KMS-11 (cell line): Measurements from ENCODE around the gene ZNF777.

Source experiments
- H2AFZ ChIP-seq: fragments of 200-600 bp; sonication (generic); 2 replicates; pipeline ENCODE4 v1.6.1; 2016; ENCODE audit warnings: antibody characterized with exemption, mixed run types, low read depth
- H3K27ac ChIP-seq: fragments of 200-600 bp; sonication (generic); 2 replicates; pipeline ENCODE4 v1.6.1; 2016; ENCODE audit warnings: mild to moderate bottlenecking, mixed run types
- H3K27me3 ChIP-seq: fragments of 200-600 bp; sonication (generic); 2 replicates; pipeline ENCODE4 v1.6.1; 2017; ENCODE audit warnings: mild to moderate bottlenecking, low read depth, mixed run types, moderate library complexity; ENCODE audit not compliant: insufficient read depth
- H3K36me3 ChIP-seq: fragments of 200-600 bp; sonication (generic); 2 replicates; pipeline ENCODE4 v1.6.1; 2017; ENCODE audit warnings: mild to moderate bottlenecking, mixed run types; ENCODE audit not compliant: insufficient read depth
- H3K4me1 ChIP-seq: fragments of 200-600 bp; sonication (generic); 2 replicates; pipeline ENCODE4 v1.6.1; 2016; ENCODE audit warnings: mild to moderate bottlenecking, low read depth, mixed run types; ENCODE audit not compliant: poor library complexity, severe bottlenecking
- H3K4me2 ChIP-seq: fragments of 200-600 bp; sonication (generic); 2 replicates; pipeline ENCODE4 v1.7.0; 2016; ENCODE audit warnings: mild to moderate bottlenecking, mixed run types
- H3K4me3 ChIP-seq: fragments of 200-600 bp; sonication (generic); IDR thresholded peaks from 2 replicates; pipeline ENCODE4 v1.6.1; 2017; ENCODE audit warnings: low read depth, low read length, mixed read lengths; ENCODE audit not compliant: insufficient read depth
- H3K79me2 ChIP-seq: fragments of 200-600 bp; sonication (generic); 2 replicates; pipeline ENCODE4 v1.6.1; 2016; ENCODE audit warnings: low read depth, mixed run types; ENCODE audit not compliant: insufficient read depth
- H3K9ac ChIP-seq: fragments of 200-600 bp; sonication (generic); 2 replicates; pipeline ENCODE4 v1.6.1; 2016; ENCODE audit warnings: mild to moderate bottlenecking, mixed run types
- H4K20me1 ChIP-seq: fragments of 200-600 bp; sonication (generic); 2 replicates; pipeline ENCODE4 v1.6.1; 2016; ENCODE audit warnings: mild to moderate bottlenecking, mixed run types; ENCODE audit not compliant: insufficient read depth
- CTCF ChIP-seq: fragments of 200-600 bp; sonication (generic); conservative IDR thresholded peaks from 2 replicates; pipeline ENCODE4 v1.6.1; 2017; ENCODE audit warnings: low read depth, mild to moderate bottlenecking, antibody characterized with exemption, low read length, moderate library complexity, mixed read lengths

Gene ZNF777

DNA sequence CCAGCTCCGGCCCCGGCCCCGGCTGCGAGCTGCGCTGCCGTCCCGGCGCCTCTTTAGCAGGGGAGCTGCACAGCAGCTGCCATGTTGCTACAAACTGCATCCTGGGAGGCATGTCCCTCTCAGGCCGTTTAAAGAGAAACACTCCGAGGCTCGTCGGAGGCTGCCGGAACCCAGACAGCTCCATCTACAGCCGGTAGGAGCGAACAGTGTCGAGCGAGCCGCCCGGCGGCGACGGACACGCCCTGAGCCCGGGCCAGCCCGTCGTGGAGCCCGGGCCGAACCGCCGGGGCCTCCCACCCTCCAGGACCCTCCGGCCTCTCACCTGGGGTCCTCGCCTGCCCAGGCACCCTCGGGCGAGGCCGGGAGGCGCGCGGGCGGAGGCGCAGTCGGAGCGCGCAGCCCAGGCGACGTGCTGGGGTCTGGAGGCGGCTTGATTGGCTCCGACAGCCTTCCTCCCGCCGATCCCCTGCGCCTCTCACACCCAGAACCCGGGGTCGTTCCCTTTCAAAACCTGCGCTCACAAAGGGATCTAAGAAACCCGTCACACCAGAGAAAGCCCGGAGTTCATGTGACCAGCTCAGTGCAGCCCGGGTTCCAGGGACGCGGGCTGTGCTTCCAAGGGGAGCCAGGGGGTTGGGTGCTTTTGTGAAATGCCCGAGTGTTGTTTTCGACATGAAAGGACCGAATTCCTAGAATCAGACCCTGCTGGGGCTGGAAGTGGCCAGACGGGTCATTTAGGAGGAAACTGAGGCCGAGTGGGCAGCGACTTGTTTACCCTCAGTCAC lies at the start of gene ZNF777:
ZNF777 (minus strand) TSS at position 570 of the 785 bp plus-strand sequence. CDS start 5,040 bp downstream, outside the sequence.
- Histone ChIP-seq H2AFZ (peak within 1 kb of the TSS; percentile 99), H4K20me1 (no peaks in the 10 kb centered on the region), H3K4me2 (peak within 1 kb of the TSS; percentile 90), H3K27ac (peak within 1 kb of the TSS; percentile 25; the same call in 1 of the 2 replicates), H3K9ac (peak within 1 kb of the TSS; percentile 58; the same call in 1 of the 2 replicates), H3K27me3 (no peaks in the 10 kb centered on the region), H3K4me3 (peak within 1 kb of the TSS; percentile 61), H3K79me2 (peaks cover 25% of the 10 kb centered on the region; the same call in 1 of the 2 replicates), H3K4me1 (peaks cover 9% of the 10 kb centered on the region), H3K36me3 (no peaks in the 10 kb centered on the region)
- TF ChIP-seq CTCF: 0 out of 2 replicates have a peak, but pooled peaks have one; percentile 39

DNA sequence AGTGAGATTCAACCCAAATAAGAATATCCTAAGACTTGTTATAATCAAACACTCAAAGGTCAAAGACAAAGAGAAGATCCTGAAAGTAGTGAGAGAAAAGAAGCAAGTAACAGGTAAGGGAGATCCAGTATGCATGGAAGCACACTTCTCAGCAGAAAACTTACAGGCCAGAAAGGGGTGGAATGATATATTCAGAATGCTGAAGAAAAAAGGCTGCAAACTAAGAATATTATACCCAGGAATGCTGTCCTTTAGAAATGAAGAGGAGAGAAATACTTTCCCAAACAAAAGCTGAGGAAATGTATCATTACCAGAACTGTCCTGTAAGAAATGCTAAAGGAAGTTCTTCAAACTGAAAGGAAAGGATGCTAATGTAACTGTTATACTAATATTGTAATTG lies 49.4 kb upstream of the ZNF777 start:
- Histone ChIP-seq H3K4me3 (no peak overlapping the region), H3K4me1 (no peaks in the 10 kb centered on the region), H4K20me1 (no peaks in the 10 kb centered on the region), H3K4me2 (no peak overlapping the region), H3K36me3 (no peaks in the 10 kb centered on the region), H2AFZ (no peak overlapping the region), H3K9ac (no peak overlapping the region), H3K27ac (no peak overlapping the region), H3K79me2 (no peaks in the 10 kb centered on the region), H3K27me3 (no peaks in the 10 kb centered on the region)
- TF ChIP-seq CTCF: no peak

DNA sequence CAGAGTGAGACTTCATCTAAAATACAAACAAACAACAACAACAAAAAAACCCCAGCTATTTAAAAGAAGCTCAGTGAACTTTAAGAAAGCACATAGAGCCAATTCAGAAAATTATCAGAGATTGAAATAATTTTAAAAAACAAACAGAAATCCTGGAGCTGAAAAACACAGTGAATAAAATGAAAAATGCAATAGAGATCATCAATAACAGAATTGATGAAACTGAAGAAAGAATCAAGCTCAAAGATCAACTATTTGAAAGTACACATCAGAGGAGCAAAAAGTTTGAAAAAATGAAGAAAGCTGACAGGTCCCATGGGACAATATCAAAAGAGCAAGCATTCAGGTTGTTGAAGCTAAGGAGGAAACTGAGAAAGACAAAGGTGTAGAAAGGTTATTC lies 48.9 kb upstream of the ZNF777 start:
- Histone ChIP-seq H3K4me3 (no peak overlapping the region), H2AFZ (no peak overlapping the region), H3K9ac (no peak overlapping the region), H3K27ac (no peak overlapping the region), H3K79me2 (no peaks in the 10 kb centered on the region), H3K4me1 (no peaks in the 10 kb centered on the region), H3K4me2 (no peak overlapping the region), H4K20me1 (no peaks in the 10 kb centered on the region), H3K27me3 (no peaks in the 10 kb centered on the region), H3K36me3 (no peaks in the 10 kb centered on the region)
- no peak for TF ChIP-seq CTCF

DNA sequence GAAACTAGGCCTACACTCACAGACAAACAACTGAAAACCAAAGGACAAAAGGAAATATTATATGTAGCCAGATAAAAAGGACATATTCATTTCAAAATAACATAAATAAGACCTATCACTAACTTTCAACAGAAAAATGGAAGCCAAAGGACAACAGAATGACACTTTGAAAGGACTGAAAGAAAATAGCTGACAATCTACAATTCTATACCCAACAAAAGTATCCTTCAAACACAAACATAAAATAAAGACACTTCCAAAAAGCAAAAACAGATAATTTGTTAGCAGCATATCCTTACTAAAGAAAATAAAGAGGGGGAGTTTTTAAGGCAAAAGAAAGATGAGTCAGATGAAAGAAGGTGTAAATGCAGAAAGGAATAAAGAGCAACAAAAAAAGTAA lies 44.7 kb upstream of the ZNF777 start:
- no peak overlapping the region for H2AFZ ChIP-seq
- no peak overlapping the region for H3K9ac ChIP-seq
- H3K36me3 ChIP-seq: no peaks in the 10 kb centered on the region
- H3K27me3 ChIP-seq: no peaks in the 10 kb centered on the region
- no peaks in the 10 kb centered on the region for H4K20me1 ChIP-seq
- no peaks in the 10 kb centered on the region for H3K4me1 ChIP-seq
- no peak overlapping the region for H3K4me3 ChIP-seq
- TF ChIP-seq CTCF: no peak
- H3K79me2 ChIP-seq: no peaks in the 10 kb centered on the region
- no peak overlapping the region for H3K27ac ChIP-seq
- H3K4me2 ChIP-seq: no peak overlapping the region
